Gastroesophageal sphincter (tissue), 3 donors: ENCODE results near the gene FBXO46.

ENCODE experiments used
- CTCF ChIP-seq, 4 experiments: fragments of 200-600 bp in 2 of 4; fragments of 450-650 bp in 2 of 4; sonication (generic) in 1 of 4; IDR thresholded peaks; one replicate each; pipeline ENCODE4 v1.5.1; 2017 to 2019; ENCODE audit warnings: antibody characterized with exemption in 4 of 4, mild to moderate bottlenecking in 2 of 4, moderate library complexity in 2 of 4
- EP300 ChIP-seq: sonication (generic); formaldehyde crosslinking; IDR thresholded peaks from one replicate; pipeline ENCODE4 v1.6.1; 2017; ENCODE audit warnings: antibody characterized with exemption, mild to moderate bottlenecking

- TF ChIP-seq EP300 = no peak
- no peak for TF ChIP-seq CTCF (IDR thresholded peaks at IDR 0.05)
Measured at GRCh38 chr19:45768984-45769782, 38.5 kb upstream of the FBXO46 start, which contains the start of gene SIX5.
